Kidney (tissue), 14 donors: ENCODE measurements around the gene BSG. TPM values are rescaled to one million over a fixed set of nuclear protein-coding genes. Genes with fewer than 3 reads are reported as not detected.

ENCODE experiments used
- DNase-seq, 5 donors: peaks; one replicate each; pipeline ENCODE4 v3.0.0-alpha.2; 2013 to 2020
- FAIRE-seq: peaks from 2 replicates; lab custom pipeline; 2012; peaks lifted over from hg19 to GRCh38; lab: Jason Lieb, UNC
- H3K27ac ChIP-seq, 2 donors: one replicate each; pipeline ENCODE4 v1.7.0; 2013; ENCODE audit warnings: low read depth in 2 of 2, low read length in 2 of 2, inconsistent platforms in 1 of 2
- H3K27me3 ChIP-seq: one replicate; pipeline ENCODE4 v1.7.1; 2013; ENCODE audit warnings: low read length, inconsistent platforms; ENCODE audit not compliant: control insufficient read depth, insufficient read depth
- H3K36me3 ChIP-seq, 3 donors: one replicate each; pipeline versions ENCODE4 v1.7.0 to v1.7.1; 2013; ENCODE audit warnings: low read length in 3 of 3, control low read depth in 1 of 3, inconsistent platforms in 1 of 3; ENCODE audit not compliant: insufficient read depth in 3 of 3, control insufficient read depth in 2 of 3
- H3K4me1 ChIP-seq, 3 donors: one replicate each; pipeline versions ENCODE4 v1.7.0 to v1.7.1; 2013; ENCODE audit warnings: low read length in 3 of 3, inconsistent platforms in 1 of 3, low read depth in 1 of 3; ENCODE audit not compliant: control insufficient read depth in 2 of 3, insufficient read depth in 2 of 3
- H3K4me3 ChIP-seq, 3 donors: one replicate each; pipeline versions ENCODE4 v1.7.0 to v1.8.1; 2013; ENCODE audit warnings: low read length in 3 of 3, control low read depth in 1 of 3, inconsistent platforms in 1 of 3
- H3K9ac ChIP-seq, 3 donors: one replicate each; pipeline versions ENCODE4 v1.7.0 to v1.7.1; 2013; ENCODE audit warnings: low read length in 3 of 3, control low read depth in 1 of 3, inconsistent platforms in 1 of 3
- H3K9me3 ChIP-seq, 3 donors: one replicate each; pipeline versions ENCODE4 v1.7.0 to v1.7.1; 2013; ENCODE audit warnings: low read length in 3 of 3, control low read depth in 1 of 3, inconsistent platforms in 1 of 3; ENCODE audit not compliant: control insufficient read depth in 2 of 3, insufficient read depth in 1 of 3
- CTCF ChIP-seq: IDR thresholded peaks from 3 replicates; pipeline ENCODE4 v1.5.1; 2012; ENCODE audit warnings: mild to moderate bottlenecking, moderate library complexity, borderline replicate concordance; ENCODE audit not compliant: insufficient read depth; ENCODE audit errors: extremely low read depth
- intact Hi-C: fragments of 100-400 bp; cut with DNase I; formaldehyde crosslinking; loops from one replicate; pipeline ENCODE4 v1.11.1; 2022
- polyA plus RNA-seq: library from polyadenylated mRNA; stranded (reverse); fragments of 350-450 nt; fragmentation: Illumina TruSeq; extraction: RNeasy Lipid Tissue Mini Kit (QIAGEN cat#74804); gene quantifications from one replicate; pipeline ENCODE4 v1.2.3, GENCODE V29; 2014; ENCODE audit warnings: low read depth, low replicate concordance; ENCODE audit not compliant: insufficient read depth
- total RNA-seq: library from RNA; stranded (reverse); fragmentation: NEBNext Ultra II Directional; extraction: Animal tissue kit (Norgen Biotek cat#: 25700); gene quantifications from one replicate; pipeline ENCODE4 v1.2.1, GENCODE V29; 2021
- donor health status: control.
- donor health status: control.
- donor health status: control.
- donor health status: control.
- donor health status: control.
- donor health status: DM: yes; HTN: yes; CAD: no.
- donor health status: Normal renal cell carcinoma (clear cell type).

The BSG gene
- total and polyA plus RNA-seq, 2 donors from 2014 or later = 554 to 984 TPM

- FAIRE-seq = no peak
- peak overlapping the region; percentile 91 to 92 for H3K27ac ChIP-seq
- peak; percentile 90 to 95 (median 94) for DNase-seq
- peaks cover 0 to 17% (median 3%) of the 10 kb centered on the region in 3 donors for H3K4me1 ChIP-seq
- intact Hi-C loops = no loop called here
- H3K4me3 ChIP-seq = peak overlapping the region; percentile 31 to 76 (median 51)
- H3K36me3 ChIP-seq = peaks cover 0 to 3% (median 0%) of the 10 kb centered on the region in 3 donors
- H3K9ac ChIP-seq = peak overlapping the region; percentile 11 to 34 (median 26)
- H3K9me3 ChIP-seq = no peaks in the 10 kb centered on the region
- no peaks in the 10 kb centered on the region for H3K27me3 ChIP-seq
- TF ChIP-seq CTCF = no peak
Measured at GRCh38 chr19:531009-531752, 41.2 kb upstream of the BSG start.

GRCh38 chr19:531753-532560, 40.4 kb upstream of the BSG start, which contains the start of gene CDC34:
Gene CDC34, plus strand, starts transcription at chr19:531760. Its CDS starts 172 bp downstream, at chr19:531932.
- no peak for FAIRE-seq
- peak in 3 of 5 donors; percentile 21 to 82 (median 46) for DNase-seq
- Histone ChIP-seq H3K27ac (peak within 1 kb of the TSS; percentile 91 to 92), H3K4me1 (peaks cover 0 to 17% (median 3%) of the 10 kb centered on the region in 3 donors), H3K9me3 (no peaks in the 10 kb centered on the region), H3K36me3 (peaks cover 0 to 8% (median 0%) of the 10 kb centered on the region in 3 donors), H3K4me3 (peak within 1 kb of the TSS; percentile 61 to 76 (median 63)), H3K27me3 (no peaks in the 10 kb centered on the region), H3K9ac (peak within 1 kb of the TSS; percentile 49 to 78 (median 66))
- TF ChIP-seq CTCF = no peak
- intact Hi-C loops = no loop called here

DNA sequence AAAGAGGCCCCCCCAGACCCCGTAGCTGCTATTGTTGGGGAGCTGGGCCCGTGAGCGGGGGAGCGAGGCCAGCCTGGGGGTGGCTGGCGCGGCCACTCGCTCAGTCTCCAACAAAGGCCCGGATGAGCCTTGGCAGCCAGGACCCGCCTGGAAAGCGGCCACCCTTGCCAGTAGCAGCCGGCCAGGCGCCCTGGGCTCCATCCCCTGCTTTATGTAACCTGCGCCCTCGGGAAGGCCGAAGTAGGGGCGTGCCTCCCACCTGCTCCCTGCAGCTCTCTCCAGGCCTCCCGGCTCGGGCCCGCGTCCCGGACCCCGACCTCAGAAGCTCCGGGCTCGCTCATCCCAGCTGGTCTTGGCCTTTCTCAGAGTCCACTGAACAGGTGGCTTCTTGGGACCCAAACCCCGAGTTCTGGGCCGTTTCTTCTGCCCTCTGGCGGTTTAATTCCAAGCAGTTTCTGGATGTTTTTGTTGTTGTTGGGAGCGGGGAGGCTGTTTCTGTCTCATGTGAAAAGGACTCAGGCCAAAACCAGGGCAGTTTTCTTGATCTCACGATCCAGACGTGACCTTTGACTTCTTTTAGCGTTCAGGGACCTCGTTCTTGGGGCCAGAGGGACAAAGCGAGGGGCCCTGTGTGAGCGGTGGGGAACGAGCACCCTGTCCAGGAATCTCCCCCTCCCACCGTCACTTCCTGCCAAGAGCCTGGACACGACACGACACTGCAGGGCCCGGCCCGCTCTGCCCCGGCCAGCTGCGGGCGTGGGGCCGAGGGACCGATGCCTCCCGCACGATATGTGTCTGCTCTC, 39.6 kb upstream of the BSG start:
- peak overlapping the region; percentile 61 to 64 (median 63) for H3K4me3 ChIP-seq
- no peaks in the 10 kb centered on the region for H3K9me3 ChIP-seq
- FAIRE-seq (no peak), DNase-seq (peak; percentile 77 to 90 (median 84))
- intact Hi-C loops = no loop called here
- peak overlapping the region; percentile 73 to 83 for H3K27ac ChIP-seq
- peak overlapping the region; percentile 66 to 78 (median 66) for H3K9ac ChIP-seq
- H3K4me1 ChIP-seq = peaks cover 0 to 17% (median 3%) of the 10 kb centered on the region in 3 donors
- TF ChIP-seq CTCF = peak; percentile 8
- peaks cover 0 to 9% (median 0%) of the 10 kb centered on the region in 3 donors for H3K36me3 ChIP-seq
- H3K27me3 ChIP-seq = no peaks in the 10 kb centered on the region
